Tibial nerve (tissue), 4 donors: Measurements from ENCODE around the gene SLC12A1. TPM values are rescaled to one million over a fixed set of nuclear protein-coding genes. Genes with fewer than 3 reads are reported as not detected.
A peak's percentile ranks its signal among the peaks of the same experiment; 100 is the strongest.

Source experiments
- DNase-seq, 2 donors: peaks; one replicate each; pipeline ENCODE4 v3.0.0-alpha.2; 2019; ENCODE audit warnings: low spot score in 2 of 2
- H3K27ac ChIP-seq, 4 donors: fragments of 200-600 bp; sonication (generic) in 3 of 4; one replicate each; pipeline ENCODE4 v1.5.1; 2017 to 2019; ENCODE audit warnings: mild to moderate bottlenecking in 1 of 4
- H3K27me3 ChIP-seq, 2 donors: fragments of 200-600 bp; sonication (generic) in 1 of 2; one replicate each; pipeline versions ENCODE4 v1.5.1 to v1.6.0; 2017 to 2019
- H3K36me3 ChIP-seq, 3 donors: fragments of 200-600 bp; sonication (generic); one replicate each; pipeline ENCODE4 v1.5.1; 2018 to 2019
- H3K4me1 ChIP-seq, 4 donors: fragments of 200-600 bp; sonication (generic) in 3 of 4; one replicate each; pipeline ENCODE4 v1.5.1; 2017 to 2019
- H3K4me3 ChIP-seq, 4 donors: fragments of 200-600 bp; sonication (generic) in 3 of 4; one replicate each; pipeline ENCODE4 v1.5.1; 2017 to 2019; ENCODE audit warnings: mild to moderate bottlenecking in 1 of 4, moderate library complexity in 1 of 4
- H3K9me3 ChIP-seq, 4 donors: fragments of 200-600 bp; sonication (generic) in 3 of 4; one replicate each; pipeline ENCODE4 v1.5.1; 2017 to 2019
- EP300 ChIP-seq, 2 donors: sonication (generic); formaldehyde crosslinking; IDR thresholded peaks; one replicate each; pipeline ENCODE4 v1.6.1; 2017; ENCODE audit warnings: antibody characterized with exemption in 2 of 2, mild to moderate bottlenecking in 1 of 2
- POLR2A ChIP-seq, 2 donors: fragments of 450-650 bp; IDR thresholded peaks; one replicate each; pipeline ENCODE4 v1.6.1; 2017; ENCODE audit warnings: antibody characterized with exemption in 2 of 2, mild to moderate bottlenecking in 2 of 2, moderate library complexity in 2 of 2
- WGBS, 2 donors: methylation state at CpG; one replicate each; pipeline ENCODE4 v1.1.5; 2018; 5-methylcytosine and 5-hydroxymethylcytosine counted together
- total RNA-seq, 4 donors: library from RNA; depleted of rRNA; stranded (reverse); fragments of >200 nt; gene quantifications; one replicate each; pipeline ENCODE4 v1.1.0, GENCODE V29; 2016
- TF ChIP-seq, protein P1 (sequence below), 5 experiments: fragments of 200-600 bp in 3 of 5; fragments of 450-650 bp in 2 of 5; sonication (generic) in 3 of 5; IDR thresholded peaks; one replicate each; pipeline ENCODE4 v1.5.1; 2016 to 2019; ENCODE audit warnings: antibody characterized with exemption in 5 of 5, mild to moderate bottlenecking in 3 of 5, moderate library complexity in 2 of 5

Gene SLC12A1
- total RNA-seq, 4 donors from 2014 or later, result not detected

DNA sequence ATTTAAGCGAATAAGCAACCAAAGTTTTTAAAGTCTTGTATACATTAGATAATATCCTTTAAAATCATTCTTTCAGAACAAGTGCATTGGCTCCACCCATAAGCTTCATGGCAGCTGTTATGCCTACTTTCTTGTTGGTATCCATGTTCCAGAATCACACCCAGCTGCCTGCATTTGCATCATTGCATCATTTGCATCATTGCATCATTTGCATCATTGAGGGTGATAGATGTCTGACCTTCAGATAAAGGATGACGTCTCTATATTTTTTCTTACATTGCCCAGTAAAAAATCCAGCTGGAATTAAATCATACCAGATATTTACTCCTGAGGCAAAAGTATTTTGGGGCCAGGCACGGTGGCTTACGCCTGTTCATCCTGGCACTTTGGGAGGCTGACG lies 42.3 kb downstream of the SLC12A1 start:
- WGBS, 2 donors, result 94 to 98% methylated on average over 5 of the region's 5 CpGs
- DNase-seq, result no peak
- Histone ChIP-seq H3K27me3 (no peaks in the 10 kb centered on the region), H3K36me3 (no peaks in the 10 kb centered on the region), H3K27ac (no peak overlapping the region), H3K4me1 (no peaks in the 10 kb centered on the region), H3K9me3 (no peaks in the 10 kb centered on the region), H3K4me3 (no peak overlapping the region)
- TF ChIP-seq POLR2A (IDR thresholded peaks at IDR 0.05), result no peak

DNA sequence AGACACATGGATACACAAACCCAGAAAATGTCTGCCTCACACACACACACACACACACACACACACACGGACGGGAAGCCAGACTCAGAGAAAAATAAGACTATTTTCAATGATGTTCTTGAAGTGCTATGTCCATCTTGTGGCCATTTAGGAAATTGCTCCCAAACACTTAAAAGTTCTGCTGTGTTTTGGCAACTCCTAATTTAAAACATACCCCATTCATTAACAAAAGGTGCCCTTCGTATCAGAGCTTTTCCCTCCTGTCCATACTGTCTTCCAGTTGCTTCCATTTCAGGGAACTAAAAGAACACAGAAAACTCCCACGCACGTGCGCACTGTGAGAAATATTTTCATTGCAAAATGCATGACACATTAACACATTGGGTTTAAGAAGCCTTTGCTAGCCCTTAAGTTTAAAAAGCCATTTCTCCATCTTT lies 44.6 kb downstream of the SLC12A1 start:
- WGBS, 2 donors, result 23 to 26% methylated on average over 6 of the region's 6 CpGs
- Histone ChIP-seq H3K27me3 (no peaks in the 10 kb centered on the region), H3K4me1 (no peaks in the 10 kb centered on the region), H3K4me3 (no peak overlapping the region), H3K9me3 (no peaks in the 10 kb centered on the region), H3K36me3 (no peaks in the 10 kb centered on the region), H3K27ac (no peak overlapping the region)
- TF ChIP-seq EP300 (IDR thresholded peaks at IDR 0.05) (no peak), POLR2A (IDR thresholded peaks at IDR 0.05) (no peak)
- TF ChIP-seq, protein P1, sequence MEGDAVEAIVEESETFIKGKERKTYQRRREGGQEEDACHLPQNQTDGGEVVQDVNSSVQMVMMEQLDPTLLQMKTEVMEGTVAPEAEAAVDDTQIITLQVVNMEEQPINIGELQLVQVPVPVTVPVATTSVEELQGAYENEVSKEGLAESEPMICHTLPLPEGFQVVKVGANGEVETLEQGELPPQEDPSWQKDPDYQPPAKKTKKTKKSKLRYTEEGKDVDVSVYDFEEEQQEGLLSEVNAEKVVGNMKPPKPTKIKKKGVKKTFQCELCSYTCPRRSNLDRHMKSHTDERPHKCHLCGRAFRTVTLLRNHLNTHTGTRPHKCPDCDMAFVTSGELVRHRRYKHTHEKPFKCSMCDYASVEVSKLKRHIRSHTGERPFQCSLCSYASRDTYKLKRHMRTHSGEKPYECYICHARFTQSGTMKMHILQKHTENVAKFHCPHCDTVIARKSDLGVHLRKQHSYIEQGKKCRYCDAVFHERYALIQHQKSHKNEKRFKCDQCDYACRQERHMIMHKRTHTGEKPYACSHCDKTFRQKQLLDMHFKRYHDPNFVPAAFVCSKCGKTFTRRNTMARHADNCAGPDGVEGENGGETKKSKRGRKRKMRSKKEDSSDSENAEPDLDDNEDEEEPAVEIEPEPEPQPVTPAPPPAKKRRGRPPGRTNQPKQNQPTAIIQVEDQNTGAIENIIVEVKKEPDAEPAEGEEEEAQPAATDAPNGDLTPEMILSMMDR (IDR thresholded peaks at IDR 0.05), result peak; percentile 51 to 77 (median 59)
- peak in 1 of 2 donors; percentile 68 for DNase-seq

DNA sequence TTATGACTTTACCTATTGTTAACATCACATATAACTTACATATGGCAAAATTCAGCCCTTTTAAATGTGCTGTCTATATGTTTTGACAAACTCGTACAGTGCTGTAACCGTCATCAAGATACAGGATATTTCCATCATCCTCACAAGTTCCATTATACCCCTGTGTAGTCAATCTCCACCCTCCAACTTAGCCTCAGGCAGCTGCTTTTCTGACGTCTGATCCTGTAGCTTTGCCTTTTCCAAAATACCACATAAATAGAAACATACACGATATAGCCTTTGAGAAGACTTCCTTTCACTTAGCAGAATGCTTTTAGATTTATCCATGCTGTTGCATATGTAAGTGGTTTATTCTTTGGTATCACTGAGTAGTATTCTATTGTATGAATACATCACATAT lies 47.1 kb downstream of the SLC12A1 start:
- TF ChIP-seq EP300 (IDR thresholded peaks at IDR 0.05) (no peak), POLR2A (IDR thresholded peaks at IDR 0.05) (no peak)
- TF ChIP-seq, protein P1 (IDR thresholded peaks at IDR 0.05), result no peak
- WGBS, 2 donors, result 51 to 59% methylated on average over 4 of the region's 4 CpGs
- Histone ChIP-seq H3K27me3 (no peaks in the 10 kb centered on the region), H3K4me1 (no peaks in the 10 kb centered on the region), H3K9me3 (no peaks in the 10 kb centered on the region), H3K36me3 (no peaks in the 10 kb centered on the region), H3K27ac (no peak overlapping the region), H3K4me3 (no peak overlapping the region)
- DNase-seq, result no peak

DNA sequence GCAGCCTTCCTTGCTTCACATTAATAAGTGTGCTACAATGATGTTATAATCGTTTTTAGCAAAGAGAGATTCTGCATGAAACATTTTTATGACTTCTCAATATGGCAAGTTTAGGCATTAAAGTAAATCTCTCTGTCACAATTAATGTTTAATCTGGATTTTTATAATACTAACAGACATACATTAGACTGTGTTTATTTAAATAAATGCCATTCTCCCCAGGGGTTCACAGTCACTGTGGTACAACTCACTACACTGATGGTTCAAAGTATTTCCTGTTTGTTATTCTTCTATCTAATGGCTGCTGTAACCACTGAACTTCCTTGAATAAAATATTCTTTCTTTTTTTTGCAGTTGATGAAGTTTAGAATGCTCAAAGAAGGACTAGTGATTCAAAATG lies 59.0 kb downstream of the SLC12A1 start:
- H3K4me1 ChIP-seq, result no peaks in the 10 kb centered on the region
- no peaks in the 10 kb centered on the region for H3K9me3 ChIP-seq
- no peaks in the 10 kb centered on the region for H3K27me3 ChIP-seq
- no peak for DNase-seq
- H3K36me3 ChIP-seq, result no peaks in the 10 kb centered on the region
- no peak overlapping the region for H3K27ac ChIP-seq
- TF ChIP-seq, protein P1 (IDR thresholded peaks at IDR 0.05), result no peak
- no peak for TF ChIP-seq EP300 (IDR thresholded peaks at IDR 0.05)
- no peak for TF ChIP-seq POLR2A (IDR thresholded peaks at IDR 0.05)
- WGBS, 2 donors, result 53 to 68% methylated on average over 1 of the region's 1 CpG
- H3K4me3 ChIP-seq, result no peak overlapping the region

DNA sequence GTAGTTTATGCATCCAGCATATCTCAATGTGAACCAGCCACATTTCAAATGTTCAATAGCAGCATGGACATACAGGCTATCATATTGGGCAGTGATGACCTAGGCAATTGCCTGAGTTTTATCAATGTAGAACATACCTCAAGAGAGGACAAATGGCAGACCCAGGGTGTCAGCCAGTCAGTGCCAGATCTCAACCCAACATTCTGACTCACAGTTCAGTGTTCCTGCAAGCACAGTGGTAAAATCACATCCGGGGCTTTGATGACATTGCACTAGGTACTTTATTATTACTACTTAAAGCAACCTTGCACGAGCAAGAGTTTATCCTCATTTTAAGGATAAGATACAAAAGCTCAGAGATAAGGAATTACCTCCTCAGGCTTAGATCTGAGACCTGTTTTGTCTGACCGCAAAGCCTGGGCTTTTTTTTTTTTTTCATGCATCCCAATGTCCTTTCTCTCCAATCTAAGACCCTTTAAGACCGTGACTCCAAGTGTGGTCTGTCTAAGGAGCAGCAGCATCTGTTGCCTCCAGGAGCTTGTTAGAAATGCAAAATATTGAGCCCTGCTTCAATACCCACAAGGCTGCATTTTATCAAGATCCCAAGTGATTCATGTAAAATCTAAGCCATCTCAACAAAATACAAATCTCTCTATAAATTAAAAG lies 60.1 kb downstream of the SLC12A1 start:
- WGBS, 2 donors, result 69 to 76% methylated on average over 4 of the region's 4 CpGs
- no peak for DNase-seq
- Histone ChIP-seq H3K27me3 (no peaks in the 10 kb centered on the region), H3K27ac (no peak overlapping the region), H3K36me3 (no peaks in the 10 kb centered on the region), H3K9me3 (no peaks in the 10 kb centered on the region), H3K4me3 (no peak overlapping the region), H3K4me1 (no peaks in the 10 kb centered on the region)
- no peak for TF ChIP-seq EP300 (IDR thresholded peaks at IDR 0.05)
- TF ChIP-seq POLR2A (IDR thresholded peaks at IDR 0.05), result no peak
- TF ChIP-seq, protein P1 (IDR thresholded peaks at IDR 0.05), result no peak
